Mesenchymal stem cell (in vitro differentiated cells and primary cell): ENCODE data around the gene CD86.

Experiments
- DNase-seq: peaks from one replicate; pipeline ENCODE4 v3.0.0-alpha.2; 2013
- H2AFZ ChIP-seq: one replicate; pipeline ENCODE4 v1.6.1; 2013; ENCODE audit warnings: low read depth, mild to moderate bottlenecking, control low read depth, inconsistent platforms, low read length, moderate library complexity
- H2AK5ac ChIP-seq: 2 replicates; pipeline ENCODE4 v1.6.1; 2013; ENCODE audit warnings: low read length, moderate library complexity, mild to moderate bottlenecking, inconsistent platforms; ENCODE audit not compliant: severe bottlenecking
- H2BK120ac ChIP-seq: one replicate; pipeline ENCODE4 v1.6.1; 2013; ENCODE audit warnings: low read depth, mild to moderate bottlenecking, inconsistent platforms, low read length, moderate library complexity
- H2BK12ac ChIP-seq, 2 experiments: one replicate each; pipeline ENCODE4 v1.6.1; 2013; ENCODE audit warnings: inconsistent platforms in 2 of 2, low read length in 2 of 2, mild to moderate bottlenecking in 2 of 2, moderate library complexity in 2 of 2, control low read depth in 1 of 2
- H2BK15ac ChIP-seq: one replicate; pipeline ENCODE4 v1.6.1; 2013; ENCODE audit warnings: mild to moderate bottlenecking, low read depth, inconsistent platforms; ENCODE audit not compliant: poor library complexity, severe bottlenecking
- H2BK5ac ChIP-seq: 2 replicates; pipeline ENCODE4 v1.6.1; 2013; ENCODE audit warnings: low read depth, mild to moderate bottlenecking, low read length, control low read depth, inconsistent platforms; ENCODE audit not compliant: poor library complexity, severe bottlenecking
- H3K14ac ChIP-seq, 2 experiments: one replicate each; pipeline ENCODE4 v1.6.1; 2013; ENCODE audit warnings: inconsistent platforms in 2 of 2, low read length in 2 of 2, control low read depth in 1 of 2, mild to moderate bottlenecking in 1 of 2, moderate library complexity in 1 of 2
- H3K18ac ChIP-seq, 2 experiments: one replicate each; pipeline ENCODE4 v1.6.1; 2013; ENCODE audit warnings: inconsistent platforms in 2 of 2, low read length in 2 of 2, control low read depth in 1 of 2, low read depth in 1 of 2, mild to moderate bottlenecking in 1 of 2
- H3K23ac ChIP-seq, 2 experiments: one replicate each; pipeline ENCODE4 v1.6.1; 2013; ENCODE audit warnings: inconsistent platforms in 2 of 2, low read length in 2 of 2, mild to moderate bottlenecking in 2 of 2, moderate library complexity in 2 of 2, control low read depth in 1 of 2
- H3K27ac ChIP-seq: 2 replicates; pipeline ENCODE4 v1.5.1; 2013; ENCODE audit warnings: mild to moderate bottlenecking, moderate library complexity, low read length, control low read depth, inconsistent platforms; ENCODE audit not compliant: poor library complexity, severe bottlenecking
- H3K27me3 ChIP-seq, 2 experiments: 2 replicates each; pipeline versions ENCODE4 v1.6.1 to v1.7.0; 2013; ENCODE audit warnings: low read length in 2 of 2, mild to moderate bottlenecking in 2 of 2, moderate library complexity in 2 of 2, control low read depth in 1 of 2, inconsistent platforms in 1 of 2; ENCODE audit not compliant: control insufficient read depth in 1 of 2, insufficient read depth in 1 of 2
- H3K36me3 ChIP-seq, 2 experiments: 2 replicates each; pipeline versions ENCODE4 v1.6.1 to v1.7.0; 2013; ENCODE audit warnings: low read length in 2 of 2, control low read depth in 1 of 2, inconsistent platforms in 1 of 2, low read depth in 1 of 2, mild to moderate bottlenecking in 1 of 2; ENCODE audit not compliant: insufficient read depth in 2 of 2, control insufficient read depth in 1 of 2
- H3K4ac ChIP-seq, 2 experiments: one replicate each; pipeline ENCODE4 v1.6.1; 2013; ENCODE audit warnings: inconsistent platforms in 2 of 2, low read length in 2 of 2, mild to moderate bottlenecking in 2 of 2, moderate library complexity in 2 of 2, control low read depth in 1 of 2, low read depth in 1 of 2
- H3K4me1 ChIP-seq: 2 replicates; pipeline ENCODE4 v1.6.1; 2013; ENCODE audit warnings: low read depth, low read length, control low read depth; ENCODE audit not compliant: control insufficient read depth, insufficient read depth
- H3K4me2 ChIP-seq: 2 replicates; pipeline ENCODE4 v1.6.1; 2013; ENCODE audit warnings: low read length, mild to moderate bottlenecking, inconsistent platforms; ENCODE audit not compliant: poor library complexity, severe bottlenecking
- H3K4me3 ChIP-seq, 2 experiments: 2 replicates each; pipeline versions ENCODE4 v1.5.1 to v1.7.0; 2013; ENCODE audit warnings: low read length in 2 of 2, mild to moderate bottlenecking in 2 of 2, control low read depth in 1 of 2, low read depth in 1 of 2; ENCODE audit not compliant: insufficient read depth in 1 of 2
- H3K79me1 ChIP-seq: replicated peaks from 2 replicates; pipeline ENCODE4 v1.6.1; 2013; ENCODE audit warnings: mild to moderate bottlenecking, control low read depth, low read length, inconsistent platforms; ENCODE audit not compliant: poor library complexity, severe bottlenecking
- H3K9ac ChIP-seq: 2 replicates; pipeline ENCODE4 v1.7.0; 2013; ENCODE audit warnings: mild to moderate bottlenecking, low read length, moderate library complexity
- H3K9me3 ChIP-seq: 2 replicates; pipeline ENCODE4 v1.7.0; 2013; ENCODE audit warnings: mild to moderate bottlenecking, low read length; ENCODE audit not compliant: control insufficient read depth
- H4K8ac ChIP-seq: one replicate; pipeline ENCODE4 v1.6.1; 2013; ENCODE audit warnings: inconsistent platforms, mild to moderate bottlenecking, low read length, moderate library complexity
- H4K91ac ChIP-seq: one replicate; pipeline ENCODE4 v1.6.1; 2013; ENCODE audit warnings: mild to moderate bottlenecking, low read length, inconsistent platforms
- WGBS: methylation state at CpG from one replicate; pipeline ENCODE4 v1.1.7; 2013; ENCODE audit warnings: mixed read lengths; 5-methylcytosine and 5-hydroxymethylcytosine counted together

CD86 gene

GRCh38 chr3:122100083-122100482, 44.9 kb downstream of the CD86 start:
- no peak overlapping the region for H4K8ac ChIP-seq
- H3K36me3 ChIP-seq = no peaks in the 10 kb centered on the region
- no peak overlapping the region for H3K9ac ChIP-seq
- H2BK120ac ChIP-seq = no peak overlapping the region
- H3K23ac ChIP-seq = no peak overlapping the region
- no peaks in the 10 kb centered on the region for H3K4me1 ChIP-seq
- no peak overlapping the region for H2BK5ac ChIP-seq
- no peak overlapping the region for H2AFZ ChIP-seq
- H3K14ac ChIP-seq = no peak overlapping the region
- H2BK15ac ChIP-seq = no peak overlapping the region
- H2BK12ac ChIP-seq = no peak overlapping the region
- H3K9me3 ChIP-seq = no peaks in the 10 kb centered on the region
- H3K4ac ChIP-seq = no peak overlapping the region
- no peak overlapping the region for H2AK5ac ChIP-seq
- H3K18ac ChIP-seq = no peak overlapping the region
- peaks cover 6 to 38% of the 10 kb centered on the region in 2 experiments for H3K27me3 ChIP-seq
- DNase-seq = no peak
- H3K4me2 ChIP-seq = no peak overlapping the region
- 80% methylated on average over 1 of the region's 1 CpG for WGBS
- H3K27ac ChIP-seq = no peak overlapping the region
- no peaks in the 10 kb centered on the region for H3K79me1 ChIP-seq
- no peak overlapping the region for H3K4me3 ChIP-seq
- no peak overlapping the region for H4K91ac ChIP-seq

- no peak overlapping the region for H2BK120ac ChIP-seq
- H3K36me3 ChIP-seq = no peaks in the 10 kb centered on the region
- no peak overlapping the region for H3K4me3 ChIP-seq
- no peak overlapping the region for H4K8ac ChIP-seq
- no peak overlapping the region for H3K14ac ChIP-seq
- no peak overlapping the region for H3K23ac ChIP-seq
- 60% methylated on average over 3 of the region's 8 CpGs for WGBS
- peaks cover 4 to 38% of the 10 kb centered on the region in 2 experiments for H3K27me3 ChIP-seq
- no peak overlapping the region for H3K9ac ChIP-seq
- DNase-seq = no peak
- H3K18ac ChIP-seq = no peak overlapping the region
- H4K91ac ChIP-seq = no peak overlapping the region
- H2BK5ac ChIP-seq = no peak overlapping the region
- no peak overlapping the region for H2BK12ac ChIP-seq
- H2AK5ac ChIP-seq = no peak overlapping the region
- no peak overlapping the region for H3K4ac ChIP-seq
- H2BK15ac ChIP-seq = no peak overlapping the region
- no peak overlapping the region for H2AFZ ChIP-seq
- H3K9me3 ChIP-seq = no peaks in the 10 kb centered on the region
- H3K79me1 ChIP-seq = no peaks in the 10 kb centered on the region
- H3K4me2 ChIP-seq = no peak overlapping the region
- no peaks in the 10 kb centered on the region for H3K4me1 ChIP-seq
- H3K27ac ChIP-seq = no peak overlapping the region
Observed at GRCh38 chr3:122100591-122101463, 45.7 kb downstream of the CD86 start.

- Histone ChIP-seq H2BK15ac (no peak overlapping the region), H2BK5ac (no peak overlapping the region), H3K23ac (no peak overlapping the region), H3K27me3 (peaks cover 3 to 36% of the 10 kb centered on the region in 2 experiments), H3K4ac (no peak overlapping the region), H3K14ac (no peak overlapping the region), H3K27ac (no peak overlapping the region), H3K18ac (no peak overlapping the region), H2BK12ac (no peak overlapping the region), H3K9ac (no peak overlapping the region), H2AFZ (no peak overlapping the region), H4K91ac (no peak overlapping the region), H3K4me3 (no peak overlapping the region), H3K36me3 (no peaks in the 10 kb centered on the region), H4K8ac (no peak overlapping the region), H2AK5ac (no peak overlapping the region), H3K79me1 (no peaks in the 10 kb centered on the region), H2BK120ac (no peak overlapping the region), H3K4me2 (no peak overlapping the region), H3K4me1 (no peaks in the 10 kb centered on the region), H3K9me3 (no peaks in the 10 kb centered on the region)
- WGBS = 20% methylated on average over 1 of the region's 3 CpGs
- DNase-seq = peak; percentile 57
Observed at GRCh38 chr3:122101646-122102045, 46.5 kb downstream of the CD86 start.

- no peaks in the 10 kb centered on the region for H3K36me3 ChIP-seq
- WGBS = 66% methylated on average over 3 of the region's 4 CpGs
Observed at GRCh38 chr3:122102191-122102935, 47.2 kb downstream of the CD86 start.

More at GRCh38 chr3:122102191-122102935, 47.2 kb downstream of the CD86 start:
- H3K9ac ChIP-seq = no peak overlapping the region
- H3K4me3 ChIP-seq = no peak overlapping the region
- H3K14ac ChIP-seq = no peak overlapping the region
- H2BK5ac ChIP-seq = no peak overlapping the region
- no peak overlapping the region for H3K23ac ChIP-seq
- H3K79me1 ChIP-seq = no peaks in the 10 kb centered on the region
- H2BK120ac ChIP-seq = no peak overlapping the region
- no peak overlapping the region for H3K4ac ChIP-seq
- H2AFZ ChIP-seq = no peak overlapping the region
- no peak overlapping the region for H4K8ac ChIP-seq
- no peak overlapping the region for H2BK12ac ChIP-seq
- no peak overlapping the region for H3K4me2 ChIP-seq
- no peak overlapping the region for H2AK5ac ChIP-seq
- no peaks in the 10 kb centered on the region for H3K9me3 ChIP-seq
- H3K18ac ChIP-seq = no peak overlapping the region
- no peak for DNase-seq
- no peaks in the 10 kb centered on the region for H3K4me1 ChIP-seq
- H4K91ac ChIP-seq = no peak overlapping the region
- H2BK15ac ChIP-seq = no peak overlapping the region
- no peak overlapping the region for H3K27ac ChIP-seq
- H3K27me3 ChIP-seq = peaks cover 7 to 32% of the 10 kb centered on the region in 2 experiments
